ENCODE data around the gene ZNF689. TPM values are rescaled to one million over a fixed set of nuclear protein-coding genes. Genes with fewer than 3 reads are reported as not detected.

ZNF689 gene
- total RNA-seq: 1.7 and 3.8 TPM in 2 replicates

GRCh38 chr16:30609926-30610839 is at the start of gene ZNF689:
Gene ZNF689, minus strand, starts transcription at chr16:30610389. Its CDS starts 348 bp downstream, at chr16:30610041.

GRCh38 chr16:30657866-30658730 is 47.9 kb upstream of the ZNF689 start, which contains the start of gene FBRS:
Gene FBRS, plus strand, starts transcription at chr16:30658431. Its CDS starts 1,088 bp downstream, at chr16:30659519.

GRCh38 chr16:30650369-30651123 is 40.4 kb upstream of the ZNF689 start, which contains the start of gene PRR14:
Gene PRR14, plus strand, starts transcription at chr16:30650960. Its CDS starts 686 bp downstream, at chr16:30651646.

GRCh38 chr16:30585400-30586191 is 24.6 kb downstream of the ZNF689 start, which contains the start of gene ZNF785:
Gene ZNF785, minus strand, starts transcription at chr16:30585697. Its CDS starts 86 bp downstream, at chr16:30585611.

GRCh38 chr16:30571445-30572322 is 38.5 kb downstream of the ZNF689 start, which contains the start of gene ZNF688:
Gene ZNF688, minus strand, starts transcription at chr16:30571714. Its CDS starts 85 bp downstream, at chr16:30571629.

GRCh38 chr16:30557957-30558788 is 52.0 kb downstream of the ZNF689 start, which contains the start of gene ZNF764:
Gene ZNF764, minus strand, starts transcription at chr16:30558374. Its CDS starts 192 bp downstream, at chr16:30558182.

Other genes with a start within 250 kb of the ZNF689 start
- gene TBC1D10B, start 239.9 kb downstream of the ZNF689 start, total RNA-seq: 19.3 and 22.6 TPM in 2 replicates
- not detected in 2 replicates for gene MYL11, start 235.6 kb downstream of the ZNF689 start, total RNA-seq
- not detected in 2 replicates for gene SEPTIN1, start 227.8 kb downstream of the ZNF689 start, total RNA-seq
- gene ZNF48, start 215.0 kb downstream of the ZNF689 start, total RNA-seq: 10.4 and 11.1 TPM in 2 replicates
- gene ZNF771, start 202.8 kb downstream of the ZNF689 start, total RNA-seq: 11.3 and 14.7 TPM in 2 replicates
- gene DCTPP1, start 180.4 kb downstream of the ZNF689 start, total RNA-seq: 25.4 and 31.3 TPM in 2 replicates
- gene SEPHS2, start 164.5 kb downstream of the ZNF689 start, total RNA-seq: 7.2 and 10.0 TPM in 2 replicates
- gene ITGAL, start 137.6 kb downstream of the ZNF689 start, total RNA-seq: not detected in 2 replicates
- 27.2 and 34.5 TPM in 2 replicates for gene ZNF768, start 83.8 kb downstream of the ZNF689 start, total RNA-seq
- gene ZNF747, start 75.5 kb downstream of the ZNF689 start, total RNA-seq: 6.6 and 7.5 TPM in 2 replicates
- gene ZNF764, start 52.0 kb downstream of the ZNF689 start, total RNA-seq: 3.4 and 3.6 TPM in 2 replicates
- 8.2 and 10.7 TPM in 2 replicates for gene ZNF688, start 38.7 kb downstream of the ZNF689 start, total RNA-seq
- gene ZNF785, start 24.7 kb downstream of the ZNF689 start, total RNA-seq: 6.2 and 8.0 TPM in 2 replicates
- 8.7 and 10.1 TPM in 2 replicates for gene PRR14, start 40.6 kb upstream of the ZNF689 start, total RNA-seq
- 11.1 and 14.9 TPM in 2 replicates for gene FBRS, start 48.0 kb upstream of the ZNF689 start, total RNA-seq
- 15.7 and 16.8 TPM in 2 replicates for gene SRCAP, start 88.8 kb upstream of the ZNF689 start, total RNA-seq
- 9.6 and 16.1 TPM in 2 replicates for gene PHKG2, start 138.0 kb upstream of the ZNF689 start, total RNA-seq
- gene CFAP119, start 151.7 kb upstream of the ZNF689 start, total RNA-seq: 1.4 TPM in 1 of 2 replicates, not detected in the other
- gene RNF40, start 151.9 kb upstream of the ZNF689 start, total RNA-seq: 50.3 and 56.6 TPM in 2 replicates
- 5.5 and 6.6 TPM in 2 replicates for gene ZNF629, start 176.8 kb upstream of the ZNF689 start, total RNA-seq

Measured in tracheal epithelial cell (primary cell).